HL-60 (cell line): ENCODE results near the gene ATP2B2.

Source experiments
- DNase-seq, 2 experiments: peaks; one replicate each; pipeline ENCODE4 v3.0.0-alpha.2; 2010 to 2020; ENCODE audit warnings: low read depth in 1 of 2, low spot score in 1 of 2
- H3K27ac ChIP-seq: fragments of 250-450 bp; sonication (Bioruptor Pico); replicated peaks from 2 replicates; pipeline ENCODE4 v1.5.1; 2020; ENCODE audit warnings: mild to moderate bottlenecking, moderate library complexity
- H3K27me3 ChIP-seq: fragments of 250-450 bp; sonication (Bioruptor Pico); 2 replicates; pipeline ENCODE4 v1.5.1; 2021; ENCODE audit warnings: mild to moderate bottlenecking, moderate library complexity; ENCODE audit not compliant: insufficient read depth, poor library complexity, severe bottlenecking
- H3K4me3 ChIP-seq: replicated peaks from 2 replicates; pipeline ENCODE4 v1.5.1; 2011; ENCODE audit warnings: mild to moderate bottlenecking, control low read depth, low read length; ENCODE audit not compliant: insufficient read depth
- CTCF ChIP-seq: IDR thresholded peaks from one replicate; pipeline ENCODE4 v1.5.1; 2011; ENCODE audit warnings: low read length, control low read depth, inconsistent platforms; ENCODE audit not compliant: insufficient read depth
- GABPA ChIP-seq: IDR thresholded peaks from 2 replicates; pipeline ENCODE4 v1.6.1; 2012; ENCODE audit warnings: low read depth
- POLR2AphosphoS5 ChIP-seq: IDR thresholded peaks from 2 replicates; pipeline ENCODE4 v1.6.1; 2012; ENCODE audit warnings: low read depth
- SPI1 ChIP-seq: IDR thresholded peaks from 2 replicates; pipeline ENCODE4 v1.6.1; 2012; ENCODE audit warnings: low read depth, mild to moderate bottlenecking, borderline replicate concordance
- TF ChIP-seq, protein P1 (sequence below): IDR thresholded peaks from 2 replicates; pipeline ENCODE4 v1.6.1; 2012; ENCODE audit warnings: low read depth; ENCODE audit not compliant: insufficient replicate concordance

The ATP2B2 gene

DNA sequence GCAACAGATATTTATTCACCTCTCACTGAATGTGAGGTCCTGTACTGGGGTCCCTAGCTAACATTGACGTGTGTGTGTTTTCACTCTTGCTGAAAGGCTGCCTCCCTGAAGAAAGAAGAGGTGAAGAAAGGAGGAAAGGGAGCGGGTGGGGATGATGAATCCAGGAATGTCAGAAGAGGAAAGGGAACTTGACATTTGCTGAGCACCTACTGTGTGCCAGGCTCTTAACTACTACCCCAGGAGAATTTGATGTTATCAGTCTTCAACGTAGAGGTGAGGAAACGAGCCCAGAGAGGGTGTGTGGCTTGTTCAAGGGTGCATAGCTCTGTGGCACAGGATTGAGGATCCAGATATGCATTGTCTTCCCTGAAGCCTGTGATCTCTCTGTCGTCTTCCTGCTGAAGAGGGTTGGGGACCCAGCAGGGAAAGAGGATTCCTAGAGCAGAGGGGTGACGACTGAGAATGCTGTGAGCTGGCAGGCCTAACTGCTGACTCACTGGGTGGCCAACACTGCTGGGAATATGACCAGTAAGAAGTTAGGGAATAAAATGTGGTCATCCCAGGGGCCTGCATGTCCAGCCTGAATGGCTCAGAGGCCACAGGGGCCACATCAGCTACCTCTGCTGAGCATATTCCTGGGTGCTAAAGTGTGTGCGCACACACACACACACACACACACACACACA lies 6.6 kb upstream of the ATP2B2 start:
- Histone ChIP-seq H3K4me3 (no peak overlapping the region), H3K27ac (no peak overlapping the region), H3K27me3 (no peaks in the 10 kb centered on the region)
- no peak for DNase-seq
- TF ChIP-seq, protein P1, sequence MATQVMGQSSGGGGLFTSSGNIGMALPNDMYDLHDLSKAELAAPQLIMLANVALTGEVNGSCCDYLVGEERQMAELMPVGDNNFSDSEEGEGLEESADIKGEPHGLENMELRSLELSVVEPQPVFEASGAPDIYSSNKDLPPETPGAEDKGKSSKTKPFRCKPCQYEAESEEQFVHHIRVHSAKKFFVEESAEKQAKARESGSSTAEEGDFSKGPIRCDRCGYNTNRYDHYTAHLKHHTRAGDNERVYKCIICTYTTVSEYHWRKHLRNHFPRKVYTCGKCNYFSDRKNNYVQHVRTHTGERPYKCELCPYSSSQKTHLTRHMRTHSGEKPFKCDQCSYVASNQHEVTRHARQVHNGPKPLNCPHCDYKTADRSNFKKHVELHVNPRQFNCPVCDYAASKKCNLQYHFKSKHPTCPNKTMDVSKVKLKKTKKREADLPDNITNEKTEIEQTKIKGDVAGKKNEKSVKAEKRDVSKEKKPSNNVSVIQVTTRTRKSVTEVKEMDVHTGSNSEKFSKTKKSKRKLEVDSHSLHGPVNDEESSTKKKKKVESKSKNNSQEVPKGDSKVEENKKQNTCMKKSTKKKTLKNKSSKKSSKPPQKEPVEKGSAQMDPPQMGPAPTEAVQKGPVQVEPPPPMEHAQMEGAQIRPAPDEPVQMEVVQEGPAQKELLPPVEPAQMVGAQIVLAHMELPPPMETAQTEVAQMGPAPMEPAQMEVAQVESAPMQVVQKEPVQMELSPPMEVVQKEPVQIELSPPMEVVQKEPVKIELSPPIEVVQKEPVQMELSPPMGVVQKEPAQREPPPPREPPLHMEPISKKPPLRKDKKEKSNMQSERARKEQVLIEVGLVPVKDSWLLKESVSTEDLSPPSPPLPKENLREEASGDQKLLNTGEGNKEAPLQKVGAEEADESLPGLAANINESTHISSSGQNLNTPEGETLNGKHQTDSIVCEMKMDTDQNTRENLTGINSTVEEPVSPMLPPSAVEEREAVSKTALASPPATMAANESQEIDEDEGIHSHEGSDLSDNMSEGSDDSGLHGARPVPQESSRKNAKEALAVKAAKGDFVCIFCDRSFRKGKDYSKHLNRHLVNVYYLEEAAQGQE = no peak
- TF ChIP-seq POLR2AphosphoS5 (no peak), SPI1 (no peak), CTCF (no peak), GABPA (no peak)

- no peak for DNase-seq
- Histone ChIP-seq H3K4me3 (no peak overlapping the region), H3K27me3 (peaks cover 7% of the 10 kb centered on the region), H3K27ac (no peak overlapping the region)
- TF ChIP-seq, protein P1 = no peak
- TF ChIP-seq CTCF (no peak), GABPA (no peak)
Observed at GRCh38 chr3:10510743-10511432, 5.5 kb upstream of the ATP2B2 start.

DNA sequence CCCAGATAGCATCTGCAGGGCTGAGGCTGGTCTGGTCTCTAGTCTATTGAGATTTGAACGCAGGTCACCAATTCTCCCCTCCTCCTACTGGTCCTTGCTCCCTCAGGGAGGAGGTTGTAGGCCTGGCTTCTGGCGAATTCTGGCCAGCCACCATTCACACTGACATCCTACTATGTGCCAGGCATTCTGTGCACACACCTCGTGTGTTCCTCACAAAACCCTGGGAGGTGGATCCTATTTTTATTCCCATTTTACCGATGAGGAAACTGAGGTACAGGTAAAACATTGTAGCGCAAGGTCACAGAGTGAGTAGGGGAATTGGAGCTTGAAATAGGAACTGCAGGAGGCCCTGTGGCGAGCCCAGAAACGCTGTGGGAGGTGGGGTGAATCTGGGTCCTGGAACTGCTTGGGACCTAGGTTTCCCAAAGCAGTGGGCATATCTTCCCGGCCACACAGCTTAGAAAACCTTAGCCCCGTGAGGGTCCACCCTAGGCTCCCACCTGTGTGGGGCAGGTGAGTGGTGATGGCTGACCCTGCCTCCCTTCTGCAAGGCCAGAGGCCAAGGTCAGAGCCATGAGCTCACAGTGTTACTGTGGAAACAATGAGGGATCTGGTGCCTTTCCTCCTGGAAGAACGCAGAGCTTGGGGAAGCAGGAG lies 4.8 kb upstream of the ATP2B2 start:
- no peak for DNase-seq
- no peak overlapping the region for H3K27ac ChIP-seq
- peaks cover 11% of the 10 kb centered on the region for H3K27me3 ChIP-seq
- no peak overlapping the region for H3K4me3 ChIP-seq
- TF ChIP-seq GABPA (no peak), CTCF (no peak), SPI1 (no peak), POLR2AphosphoS5 (no peak)
- TF ChIP-seq, protein P1 = no peak
